Breast epithelium (tissue), 4 donors: Measurements from ENCODE around the gene PPP1R1A. TPM values are rescaled to one million over a fixed set of nuclear protein-coding genes. Genes with fewer than 3 reads are reported as not detected.
A peak's percentile ranks its signal among the peaks of the same experiment; 100 is the strongest.

Source experiments
- DNase-seq, 2 donors: peaks; one replicate each; pipeline ENCODE4 v3.0.0-alpha.2; 2019; ENCODE audit warnings: low spot score in 2 of 2
- H3K27ac ChIP-seq, 2 donors: fragments of 200-600 bp; sonication (generic) in 1 of 2; one replicate each; pipeline ENCODE4 v1.5.1; 2016 to 2019; ENCODE audit warnings: mild to moderate bottlenecking in 1 of 2
- H3K27me3 ChIP-seq, 2 donors: fragments of 200-600 bp; sonication (generic) in 1 of 2; one replicate each; pipeline versions ENCODE4 v1.5.1 to v1.6.0; 2017 to 2019; ENCODE audit warnings: control low read depth in 1 of 2, mild to moderate bottlenecking in 1 of 2
- H3K36me3 ChIP-seq: fragments of 200-600 bp; one replicate; pipeline ENCODE4 v1.5.1; 2019
- H3K4me1 ChIP-seq, 2 donors: fragments of 200-600 bp; sonication (generic); one replicate each; pipeline ENCODE4 v1.5.1; 2016 to 2019; ENCODE audit warnings: control low read depth in 1 of 2
- H3K4me3 ChIP-seq, 3 donors: fragments of 200-600 bp; sonication (generic); 1 replicate in 2 of 3; 2 replicates in 1 of 3; pipeline ENCODE4 v1.5.1; 2016 to 2019; ENCODE audit warnings: mild to moderate bottlenecking in 3 of 3, moderate library complexity in 2 of 3
- H3K9me3 ChIP-seq, 2 donors: fragments of 200-600 bp; sonication (generic) in 1 of 2; one replicate each; pipeline ENCODE4 v1.5.1; 2016 to 2019; ENCODE audit warnings: control low read depth in 1 of 2
- POLR2A ChIP-seq: fragments of 450-650 bp; IDR thresholded peaks from one replicate; pipeline ENCODE4 v1.6.1; 2016; ENCODE audit warnings: antibody characterized with exemption, mild to moderate bottlenecking, moderate library complexity
- POLR2AphosphoS5 ChIP-seq, 3 donors: sonication (generic); formaldehyde crosslinking; IDR thresholded peaks; one replicate each; pipeline ENCODE4 v1.6.1; 2017; ENCODE audit warnings: antibody characterized with exemption in 3 of 3
- intact Hi-C: fragments of 100-400 bp; cut with DNase I; formaldehyde crosslinking; loops from one replicate; pipeline ENCODE4 v1.15.1; 2023; ENCODE audit warnings: low total_unique reads
- total RNA-seq, 3 donors: library from RNA; depleted of rRNA; stranded (reverse); fragments of >200 nt; gene quantifications; one replicate each; pipeline ENCODE4 v1.1.0, GENCODE V29; 2016
- TF ChIP-seq, protein P1 (sequence below), 3 donors: fragments of 450-650 bp; IDR thresholded peaks; one replicate each; pipeline ENCODE4 v1.5.1; 2016 to 2017; ENCODE audit warnings: antibody characterized with exemption in 3 of 3, mild to moderate bottlenecking in 3 of 3, moderate library complexity in 3 of 3

PPP1R1A gene
- total RNA-seq, 3 donors from 2014 or later, result 21.6 to 316 (median 29.7) TPM

- intact Hi-C loops, result no loop called here
- no peaks in the 10 kb centered on the region for H3K36me3 ChIP-seq
- H3K27me3 ChIP-seq, result no peaks in the 10 kb centered on the region
Measured at GRCh38 chr12:54584128-54584527, 4.3 kb downstream of the PPP1R1A start.

GRCh38 chr12:54583726-54584125 is 4.7 kb downstream of the PPP1R1A start:
- Histone ChIP-seq H3K9me3 (no peaks in the 10 kb centered on the region), H3K27ac (no peak overlapping the region), H3K36me3 (no peaks in the 10 kb centered on the region), H3K27me3 (no peaks in the 10 kb centered on the region), H3K4me3 (no peak overlapping the region), H3K4me1 (peaks cover 0 to 3% of the 10 kb centered on the region in 2 donors)
- TF ChIP-seq, protein P1, sequence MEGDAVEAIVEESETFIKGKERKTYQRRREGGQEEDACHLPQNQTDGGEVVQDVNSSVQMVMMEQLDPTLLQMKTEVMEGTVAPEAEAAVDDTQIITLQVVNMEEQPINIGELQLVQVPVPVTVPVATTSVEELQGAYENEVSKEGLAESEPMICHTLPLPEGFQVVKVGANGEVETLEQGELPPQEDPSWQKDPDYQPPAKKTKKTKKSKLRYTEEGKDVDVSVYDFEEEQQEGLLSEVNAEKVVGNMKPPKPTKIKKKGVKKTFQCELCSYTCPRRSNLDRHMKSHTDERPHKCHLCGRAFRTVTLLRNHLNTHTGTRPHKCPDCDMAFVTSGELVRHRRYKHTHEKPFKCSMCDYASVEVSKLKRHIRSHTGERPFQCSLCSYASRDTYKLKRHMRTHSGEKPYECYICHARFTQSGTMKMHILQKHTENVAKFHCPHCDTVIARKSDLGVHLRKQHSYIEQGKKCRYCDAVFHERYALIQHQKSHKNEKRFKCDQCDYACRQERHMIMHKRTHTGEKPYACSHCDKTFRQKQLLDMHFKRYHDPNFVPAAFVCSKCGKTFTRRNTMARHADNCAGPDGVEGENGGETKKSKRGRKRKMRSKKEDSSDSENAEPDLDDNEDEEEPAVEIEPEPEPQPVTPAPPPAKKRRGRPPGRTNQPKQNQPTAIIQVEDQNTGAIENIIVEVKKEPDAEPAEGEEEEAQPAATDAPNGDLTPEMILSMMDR (IDR thresholded peaks at IDR 0.05), result no peak
- TF ChIP-seq POLR2A (no peak), POLR2AphosphoS5 (IDR thresholded peaks at IDR 0.05) (no peak)
- intact Hi-C loops, result no loop called here
- no peak for DNase-seq

More at GRCh38 chr12:54584128-54584527, 4.3 kb downstream of the PPP1R1A start:
- no peak for DNase-seq
- Histone ChIP-seq H3K27ac (no peak overlapping the region), H3K4me3 (no peak overlapping the region), H3K4me1 (peaks cover 0 to 4% of the 10 kb centered on the region in 2 donors), H3K9me3 (no peaks in the 10 kb centered on the region)
- no peak for TF ChIP-seq POLR2AphosphoS5 (IDR thresholded peaks at IDR 0.05)
- no peak for TF ChIP-seq POLR2A
- TF ChIP-seq, protein P1 (IDR thresholded peaks at IDR 0.05), result no peak

DNA sequence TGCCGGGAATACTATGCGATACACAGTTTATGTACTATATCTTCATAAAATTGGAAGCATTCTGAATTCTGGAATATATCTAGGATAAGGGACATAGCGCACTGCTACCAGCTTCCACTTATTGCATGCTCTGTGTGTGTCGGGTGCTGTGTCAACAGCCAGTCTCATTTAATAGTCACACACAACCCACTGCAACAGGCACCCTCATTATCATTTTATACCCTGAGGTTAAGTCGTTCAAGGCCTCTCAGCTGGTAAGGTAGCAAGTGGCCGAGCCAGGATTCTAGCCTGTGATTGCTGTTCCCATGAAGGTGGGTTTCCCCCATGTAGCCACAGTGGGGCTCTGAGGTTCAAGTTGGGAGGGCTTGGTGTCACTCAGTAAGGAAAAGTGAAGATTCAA is 7.0 kb downstream of the PPP1R1A start:
- intact Hi-C loops, result no loop called here
- TF ChIP-seq POLR2AphosphoS5 (IDR thresholded peaks at IDR 0.05), result no peak
- TF ChIP-seq, protein P1 (IDR thresholded peaks at IDR 0.05), result no peak
- TF ChIP-seq POLR2A, result no peak
- no peak for DNase-seq
- no peaks in the 10 kb centered on the region for H3K9me3 ChIP-seq
- H3K36me3 ChIP-seq, result no peaks in the 10 kb centered on the region
- H3K4me3 ChIP-seq, result no peak overlapping the region
- no peaks in the 10 kb centered on the region for H3K4me1 ChIP-seq
- H3K27ac ChIP-seq, result no peak overlapping the region
- H3K27me3 ChIP-seq, result no peaks in the 10 kb centered on the region

- Histone ChIP-seq H3K27ac (no peak overlapping the region), H3K4me1 (no peaks in the 10 kb centered on the region), H3K36me3 (no peaks in the 10 kb centered on the region), H3K9me3 (no peaks in the 10 kb centered on the region), H3K4me3 (no peak overlapping the region), H3K27me3 (no peaks in the 10 kb centered on the region)
- TF ChIP-seq POLR2A, result no peak
- TF ChIP-seq, protein P1 (IDR thresholded peaks at IDR 0.05), result peak; percentile 95 to 98 (median 97)
- peak; percentile 72 to 82 for DNase-seq
- intact Hi-C loops, result no loop called here
Measured at GRCh38 chr12:54579696-54580333, 8.6 kb downstream of the PPP1R1A start.

DNA sequence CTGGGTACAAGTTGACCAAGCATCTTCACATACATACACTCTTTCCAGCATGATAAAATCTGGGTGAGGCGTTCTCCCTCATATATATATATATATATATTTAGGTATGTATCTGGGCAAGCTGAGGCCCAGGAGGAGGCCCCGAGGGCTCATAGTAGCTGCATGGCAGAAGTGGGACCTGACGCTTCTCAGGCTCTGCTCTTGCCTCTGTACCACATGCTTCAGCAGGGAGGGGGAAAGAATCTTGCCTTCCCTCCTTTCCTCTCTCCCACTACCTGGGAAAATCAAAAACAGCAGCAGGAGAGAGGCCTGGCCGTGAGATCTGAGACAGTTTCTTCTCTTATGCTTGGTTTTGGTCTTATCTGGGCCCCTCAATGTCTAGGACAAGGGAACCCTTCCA is 9.2 kb downstream of the PPP1R1A start:
- H3K4me1 ChIP-seq, result no peaks in the 10 kb centered on the region
- TF ChIP-seq, protein P1 (IDR thresholded peaks at IDR 0.05), result no peak
- no peak for TF ChIP-seq POLR2A
- no peak for DNase-seq
- no peaks in the 10 kb centered on the region for H3K9me3 ChIP-seq
- no peaks in the 10 kb centered on the region for H3K27me3 ChIP-seq
- no peaks in the 10 kb centered on the region for H3K36me3 ChIP-seq
- no peak overlapping the region for H3K4me3 ChIP-seq
- intact Hi-C loops, result no loop called here
- no peak overlapping the region for H3K27ac ChIP-seq
